ENCODE measurements around the gene MPZL3. TPM values are rescaled to one million over a fixed set of nuclear protein-coding genes. Genes with fewer than 3 reads are reported as not detected.

Gene MPZL3
- total and polyA plus RNA-seq, 4 experiments from 2014 or later = 12.3 to 32.0 (median 21.3) TPM

DNA sequence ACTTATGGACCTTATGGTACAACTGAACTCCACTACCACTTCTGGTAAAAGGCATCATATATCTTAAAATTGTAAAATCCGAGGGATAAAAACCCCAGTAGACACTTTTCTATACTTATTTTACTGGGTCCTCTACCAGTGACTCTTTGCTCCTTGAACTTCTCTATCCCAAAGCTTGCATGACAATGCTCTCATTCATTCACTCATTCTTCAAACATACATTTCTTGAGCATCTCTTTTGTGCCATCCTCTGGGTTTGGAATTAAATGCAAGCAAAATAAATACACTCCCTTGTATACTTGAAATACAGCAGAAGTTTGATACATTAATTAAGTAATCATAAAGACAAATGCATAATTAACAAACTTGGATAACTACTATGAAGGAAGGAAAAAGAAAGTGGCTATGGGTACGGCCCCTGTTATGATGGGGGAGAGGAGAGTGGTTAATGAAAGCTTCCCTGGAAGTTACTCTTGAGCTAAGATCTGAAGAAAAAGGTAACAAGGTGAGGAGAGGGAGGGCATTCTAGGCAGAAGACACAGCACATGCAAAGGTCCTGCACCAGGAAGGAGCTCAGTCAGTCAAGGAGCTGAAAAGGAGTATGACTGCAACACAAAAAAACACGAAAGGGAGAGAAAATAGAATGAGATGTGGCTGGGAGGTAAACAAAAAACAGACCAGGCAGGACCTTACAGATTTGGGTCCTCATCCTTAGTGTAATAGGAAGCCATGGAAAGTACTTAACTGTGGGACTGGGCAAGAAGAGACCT lies 8.0 kb downstream of the MPZL3 start:
- no peaks in the 10 kb centered on the region for H3K27me3 ChIP-seq (ENCODE audit: insufficient read depth, low read length)
- ChIA-PET POLR2A (ENCODE audit: partially characterized antibody) (interaction anchor here (1.4 to 9.4 kb wide), 4 partner anchors 13 to 46 kb away, joined by 3 to 142 read pairs (median 38); partner anchors contain the start of gene JAML), CTCF (ENCODE audit: partially characterized antibody) (interaction anchor here (4.2 to 6.3 kb wide), 2 partner anchors 19 to 45 kb away, joined by 36 to 38 read pairs; partner anchors contain the start of gene JAML)
- H3K27ac ChIP-seq (ENCODE audit: low read depth, low read length) = no peak overlapping the region
- no peaks in the 10 kb centered on the region for H3K9me3 ChIP-seq (ENCODE audit: control insufficient read depth in 1 of 2, low read length in 2 of 2)
- Mint-ChIP-seq H3K27me3 (no peaks in the 10 kb centered on the region), H3K4me1 (peaks cover 68 to 94% (median 82%) of the 10 kb centered on the region in 4 donors), H3K36me3 (peaks cover 8 to 21% of the 10 kb centered on the region in 2 donors), H3K9me3 (no peaks in the 10 kb centered on the region), H3K4me3 (peak overlapping the region in 3 of 8 donors; percentile 2 to 6 (median 3)), H3K27ac (peak overlapping the region; percentile 67 to 87 (median 80))
- H3K4me3 ChIP-seq (ENCODE audit: low read length in 2 of 2) = no peak overlapping the region
- H3K36me3 ChIP-seq (ENCODE audit: insufficient read depth, low read length) = no peaks in the 10 kb centered on the region
- intact Hi-C loops (cut with micrococcal nuclease) = no loop called here
- DNase-seq = no peak
- peaks cover 82% of the 10 kb centered on the region for H3K4me1 ChIP-seq (ENCODE audit: insufficient read depth, low read length)

DNA sequence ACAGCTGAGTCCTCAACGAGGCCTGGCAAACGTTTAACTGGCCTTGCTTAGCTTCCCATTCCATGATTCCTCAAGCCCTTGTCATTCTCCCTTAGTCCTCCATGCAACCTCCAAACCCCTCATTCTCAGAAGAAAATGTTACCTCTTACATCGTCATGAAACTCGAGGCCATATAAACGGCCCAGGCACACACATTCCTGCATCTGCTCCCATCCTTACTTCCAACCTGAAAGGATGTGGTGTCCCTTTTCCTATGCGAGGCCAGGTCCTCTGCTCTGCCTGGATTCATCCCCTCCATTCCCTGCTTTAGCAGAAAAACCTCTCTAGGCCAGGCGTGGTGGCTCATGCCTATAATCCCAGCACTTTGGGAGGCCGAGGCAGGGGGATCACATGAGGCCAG lies 9.0 kb downstream of the MPZL3 start:
- Histone ChIP-seq H3K27ac (ENCODE audit: low read depth, low read length) (no peak overlapping the region), H3K4me1 (ENCODE audit: insufficient read depth, low read length) (peaks cover 86% of the 10 kb centered on the region), H3K4me3 (ENCODE audit: low read length in 2 of 2) (no peak overlapping the region), H3K9me3 (ENCODE audit: control insufficient read depth in 1 of 2, low read length in 2 of 2) (no peaks in the 10 kb centered on the region), H3K27me3 (ENCODE audit: insufficient read depth, low read length) (no peaks in the 10 kb centered on the region), H3K36me3 (ENCODE audit: insufficient read depth, low read length) (no peaks in the 10 kb centered on the region)
- peaks cover 76 to 97% (median 85%) of the 10 kb centered on the region in 4 donors for H3K4me1 Mint-ChIP-seq
- DNase-seq = no peak
- POLR2A ChIA-PET (ENCODE audit: partially characterized antibody) = interaction anchor here (1.0 to 9.4 kb wide), 4 partner anchors 8 to 44 kb away, joined by 4 to 142 read pairs (median 72); partner anchors contain the start of genes JAML and MPZL3
- CTCF ChIA-PET (ENCODE audit: partially characterized antibody) = interaction anchor here (1.0 to 6.3 kb wide), 5 partner anchors 16 to 108 kb away, joined by 3 to 38 read pairs (median 6); partner anchors contain the start of gene JAML
- no peaks in the 10 kb centered on the region for H3K9me3 Mint-ChIP-seq
- no peaks in the 10 kb centered on the region for H3K27me3 Mint-ChIP-seq
- intact Hi-C loops (cut with micrococcal nuclease) = no loop called here
- peak overlapping the region in 4 of 8 donors; percentile 10 to 77 (median 50) for H3K4me3 Mint-ChIP-seq
- peaks cover 8 to 29% of the 10 kb centered on the region in 2 donors for H3K36me3 Mint-ChIP-seq
- peak overlapping the region; percentile 78 to 98 (median 87) for H3K27ac Mint-ChIP-seq

DNA sequence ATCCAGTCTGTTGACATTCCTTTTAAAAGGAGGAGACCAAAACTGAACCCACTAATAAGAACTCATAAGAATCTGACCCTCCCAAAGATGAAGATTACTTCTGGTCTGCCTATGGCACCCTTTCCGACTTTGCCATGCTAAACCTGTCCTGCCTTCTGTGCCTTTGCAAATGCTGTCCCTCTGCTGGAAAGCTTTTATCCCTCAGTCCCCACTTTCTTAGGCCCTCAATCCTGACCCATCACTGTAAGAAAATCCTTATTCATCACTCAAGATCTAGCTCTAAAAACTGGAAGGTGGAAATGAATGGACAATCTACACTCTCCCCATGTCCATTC lies 10.4 kb downstream of the MPZL3 start:
- no peaks in the 10 kb centered on the region for H3K27me3 Mint-ChIP-seq
- intact Hi-C loops (cut with micrococcal nuclease) = loop anchor here (1.0 to 2.0 kb wide), 5 partner anchors 11 to 43 kb away; partner anchors contain the start of genes JAML and MPZL3
- peak overlapping the region; percentile 21 to 79 (median 72) for H3K4me3 Mint-ChIP-seq
- H3K4me3 ChIP-seq (ENCODE audit: low read length in 2 of 2) = peak overlapping the region in 1 of 2 donors; percentile 14
- H3K27ac ChIP-seq (ENCODE audit: low read depth, low read length) = peak overlapping the region; percentile 65
- no peaks in the 10 kb centered on the region for H3K27me3 ChIP-seq (ENCODE audit: insufficient read depth, low read length)
- CTCF ChIA-PET (ENCODE audit: partially characterized antibody) = interaction anchor here (0.8 to 6.3 kb wide), 11 partner anchors 10 to 70 kb away, joined by 3 to 38 read pairs (median 6); partner anchors contain the start of genes JAML and MPZL3
- no peaks in the 10 kb centered on the region for H3K9me3 ChIP-seq (ENCODE audit: control insufficient read depth in 1 of 2, low read length in 2 of 2)
- H3K4me1 Mint-ChIP-seq = peaks cover 65 to 86% (median 76%) of the 10 kb centered on the region in 4 donors
- H3K36me3 Mint-ChIP-seq = peaks cover 4 to 33% of the 10 kb centered on the region in 2 donors
- peaks cover 73% of the 10 kb centered on the region for H3K4me1 ChIP-seq (ENCODE audit: insufficient read depth, low read length)
- no peak for DNase-seq
- no peaks in the 10 kb centered on the region for H3K9me3 Mint-ChIP-seq
- no peaks in the 10 kb centered on the region for H3K36me3 ChIP-seq (ENCODE audit: insufficient read depth, low read length)
- POLR2A ChIA-PET (ENCODE audit: partially characterized antibody) = interaction anchor here (0.6 to 9.4 kb wide), 14 partner anchors 10 to 197 kb away, joined by 3 to 142 read pairs (median 7); partner anchors contain the start of genes JAML, MPZL2, MPZL3 and UBE4A
- peak overlapping the region; percentile 87 to 98 (median 93) for H3K27ac Mint-ChIP-seq

DNA sequence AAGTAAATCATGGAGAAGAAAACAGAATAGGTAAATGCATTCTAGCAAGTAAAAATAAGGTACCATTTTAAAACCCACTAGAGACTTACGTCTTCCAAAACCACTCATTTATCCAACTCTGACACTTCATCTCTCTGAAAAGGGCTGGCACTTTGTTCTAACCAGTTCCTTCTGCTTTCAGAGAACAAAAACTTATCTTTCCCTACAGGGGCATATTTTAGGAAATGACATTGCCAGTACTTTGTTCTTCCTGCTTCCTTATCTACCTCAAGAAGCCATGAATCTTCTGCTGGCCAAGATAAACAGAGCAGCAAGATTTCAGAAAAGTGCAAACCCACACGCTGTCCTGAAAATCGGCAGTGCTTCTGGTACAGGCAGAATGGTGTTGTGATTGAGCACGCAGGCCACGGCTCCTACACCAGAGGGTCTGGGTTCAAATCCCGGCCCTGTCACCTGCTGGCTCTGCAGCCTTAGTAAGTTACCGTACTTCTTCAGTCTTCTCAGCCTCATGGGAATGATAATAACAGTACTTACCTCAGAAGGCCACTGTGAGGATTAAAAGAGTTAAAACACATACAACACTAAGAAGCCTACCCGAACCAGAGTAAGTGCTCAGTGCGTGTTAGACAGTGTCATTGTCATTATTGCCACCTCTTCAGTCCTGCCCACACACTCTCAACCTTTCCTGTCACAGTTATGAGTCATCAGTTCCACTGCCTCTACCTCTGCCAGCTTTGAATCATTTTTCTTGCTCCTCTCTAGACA lies 11.0 kb downstream of the MPZL3 start:
- ChIA-PET POLR2A (ENCODE audit: partially characterized antibody) (interaction anchor here (0.6 to 9.4 kb wide), 15 partner anchors 10 to 198 kb away, joined by 3 to 142 read pairs (median 6); partner anchors contain the start of genes JAML, MPZL2, MPZL3 and UBE4A), CTCF (ENCODE audit: partially characterized antibody) (interaction anchor here (0.6 to 6.3 kb wide), 8 partner anchors 11 to 1162 kb away, joined by 3 to 38 read pairs (median 6); partner anchors contain the start of genes JAML and MPZL3)
- intact Hi-C loops (cut with micrococcal nuclease) = loop anchor here (1.0 to 2.0 kb wide), 5 partner anchors 11 to 42 kb away; partner anchors contain the start of genes JAML and MPZL3
- H3K36me3 Mint-ChIP-seq = peaks cover 4 to 37% of the 10 kb centered on the region in 2 donors
- Histone ChIP-seq H3K27me3 (ENCODE audit: insufficient read depth, low read length) (no peaks in the 10 kb centered on the region), H3K36me3 (ENCODE audit: insufficient read depth, low read length) (no peaks in the 10 kb centered on the region), H3K9me3 (ENCODE audit: control insufficient read depth in 1 of 2, low read length in 2 of 2) (no peaks in the 10 kb centered on the region), H3K4me3 (ENCODE audit: low read length in 2 of 2) (peak overlapping the region in 1 of 2 donors; percentile 21), H3K4me1 (ENCODE audit: insufficient read depth, low read length) (peaks cover 68% of the 10 kb centered on the region), H3K27ac (ENCODE audit: low read depth, low read length) (peak overlapping the region; percentile 65)
- H3K4me1 Mint-ChIP-seq = peaks cover 64 to 83% (median 74%) of the 10 kb centered on the region in 4 donors
- H3K4me3 Mint-ChIP-seq = peak overlapping the region; percentile 46 to 79 (median 72)
- H3K27me3 Mint-ChIP-seq = no peaks in the 10 kb centered on the region
- H3K27ac Mint-ChIP-seq = peak overlapping the region; percentile 87 to 98 (median 93)
- no peaks in the 10 kb centered on the region for H3K9me3 Mint-ChIP-seq
- DNase-seq = peak; percentile 59 to 91 (median 67)

DNA sequence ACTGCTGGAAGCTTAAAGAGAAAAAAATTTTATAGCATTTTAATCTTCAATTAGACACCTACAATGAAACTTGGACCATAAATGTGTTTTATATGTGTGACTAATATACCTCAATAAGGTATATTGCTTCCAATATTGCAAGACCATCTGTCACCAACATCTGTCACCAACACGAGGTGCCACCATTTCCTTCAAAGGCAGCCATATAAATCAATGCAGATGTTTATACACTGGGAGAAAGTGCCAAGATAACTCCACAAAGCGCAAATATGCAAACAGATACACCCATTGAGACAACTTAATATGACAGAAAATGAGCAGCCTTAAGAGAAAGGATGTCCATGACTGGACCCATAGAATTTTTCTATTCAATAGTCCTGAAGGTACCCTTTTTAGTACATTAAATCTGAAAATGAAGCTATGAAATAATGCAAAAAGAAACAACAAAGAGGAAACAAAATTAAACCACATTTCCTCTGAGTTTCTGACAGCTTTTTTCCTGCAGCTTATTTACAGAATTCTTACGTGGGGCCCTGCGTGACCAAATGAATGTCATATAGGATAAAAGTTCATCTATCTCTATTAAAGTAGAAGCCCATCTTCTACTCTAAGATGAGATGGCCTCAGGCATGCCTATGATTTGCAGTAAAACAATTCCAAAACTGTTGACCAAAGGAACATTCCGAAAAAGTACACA lies 12.5 kb downstream of the MPZL3 start:
- peaks cover 64% of the 10 kb centered on the region for H3K4me1 ChIP-seq (ENCODE audit: insufficient read depth, low read length)
- peak overlapping the region; percentile 65 for H3K27ac ChIP-seq (ENCODE audit: low read depth, low read length)
- intact Hi-C loops (cut with micrococcal nuclease) = loop anchor here (2.0 kb wide), 2 partner anchors 15 to 41 kb away; partner anchors contain the start of gene JAML
- Mint-ChIP-seq H3K4me3 (peak overlapping the region; percentile 44 to 77 (median 72)), H3K27me3 (no peaks in the 10 kb centered on the region), H3K9me3 (peaks cover 0 to 2% (median 0%) of the 10 kb centered on the region in 8 donors), H3K36me3 (peaks cover 10 to 51% of the 10 kb centered on the region in 2 donors), H3K4me1 (peaks cover 55 to 76% (median 64%) of the 10 kb centered on the region in 4 donors), H3K27ac (peak overlapping the region; percentile 86 to 98 (median 93))
- peaks cover 7% of the 10 kb centered on the region for H3K36me3 ChIP-seq (ENCODE audit: insufficient read depth, low read length)
- no peaks in the 10 kb centered on the region for H3K27me3 ChIP-seq (ENCODE audit: insufficient read depth, low read length)
- peak overlapping the region in 1 of 2 donors; percentile 11 for H3K4me3 ChIP-seq (ENCODE audit: low read length in 2 of 2)
- ChIA-PET POLR2A (ENCODE audit: partially characterized antibody) (interaction anchor here (1.1 to 9.4 kb wide), 12 partner anchors 8 to 105 kb away, joined by 3 to 142 read pairs (median 10); partner anchors contain the start of genes CD3G, JAML and MPZL3), CTCF (ENCODE audit: partially characterized antibody) (interaction anchor here (0.7 to 6.3 kb wide), 10 partner anchors 9 to 58 kb away, joined by 3 to 38 read pairs (median 6); partner anchors contain the start of genes JAML, MPZL2 and MPZL3)
- peak in 1 of 5 donors; percentile 52 for DNase-seq
- H3K9me3 ChIP-seq (ENCODE audit: control insufficient read depth in 1 of 2, low read length in 2 of 2) = no peaks in the 10 kb centered on the region

DNA sequence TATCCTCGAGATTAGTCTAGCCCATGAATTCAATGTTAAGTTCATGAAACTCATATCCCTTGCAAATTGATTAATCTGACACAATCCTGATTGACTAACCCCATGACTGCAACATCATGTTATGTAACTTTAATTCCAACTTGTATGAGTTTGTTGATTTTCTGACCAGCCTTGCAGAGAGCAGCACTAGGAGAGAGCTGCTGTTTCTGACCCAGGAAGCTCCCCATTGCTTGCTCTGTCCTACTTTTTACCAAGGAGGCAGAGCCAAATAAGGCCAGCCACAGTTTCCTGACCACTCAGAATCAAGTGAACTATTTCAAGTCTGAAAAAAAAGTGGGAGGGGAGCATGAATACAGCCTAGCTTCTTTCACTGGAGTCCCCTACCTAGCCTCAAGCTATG lies 13.2 kb downstream of the MPZL3 start:
- POLR2A ChIA-PET (ENCODE audit: partially characterized antibody) = interaction anchor here (1.3 to 9.4 kb wide), 10 partner anchors 7 to 106 kb away, joined by 4 to 142 read pairs (median 20); partner anchors contain the start of genes CD3G, JAML and MPZL3
- no peak for DNase-seq
- no peaks in the 10 kb centered on the region for H3K9me3 ChIP-seq (ENCODE audit: control insufficient read depth in 1 of 2, low read length in 2 of 2)
- Mint-ChIP-seq H3K27me3 (no peaks in the 10 kb centered on the region), H3K27ac (peak overlapping the region; percentile 43 to 87 (median 57)), H3K4me3 (peak overlapping the region in 7 of 8 donors; percentile 10 to 77 (median 62)), H3K9me3 (peaks cover 0 to 2% (median 0%) of the 10 kb centered on the region in 8 donors), H3K36me3 (peaks cover 13 to 54% of the 10 kb centered on the region in 2 donors), H3K4me1 (peaks cover 54 to 68% (median 61%) of the 10 kb centered on the region in 4 donors)
- no peak overlapping the region for H3K4me3 ChIP-seq (ENCODE audit: low read length in 2 of 2)
- no peaks in the 10 kb centered on the region for H3K27me3 ChIP-seq (ENCODE audit: insufficient read depth, low read length)
- intact Hi-C loops (cut with micrococcal nuclease) = no loop called here
- H3K4me1 ChIP-seq (ENCODE audit: insufficient read depth, low read length) = peaks cover 58% of the 10 kb centered on the region
- peak overlapping the region; percentile 4 for H3K27ac ChIP-seq (ENCODE audit: low read depth, low read length)
- CTCF ChIA-PET (ENCODE audit: partially characterized antibody) = interaction anchor here (0.7 to 6.3 kb wide), 9 partner anchors 9 to 59 kb away, joined by 3 to 38 read pairs (median 8); partner anchors contain the start of genes JAML, MPZL2 and MPZL3
- peaks cover 7% of the 10 kb centered on the region for H3K36me3 ChIP-seq (ENCODE audit: insufficient read depth, low read length)

All from CD4-positive, alpha-beta memory T cell (primary cell).